Endothelial cell of umbilical vein (primary cell): ENCODE results near the gene TMEM82. TPM values are rescaled to one million over a fixed set of nuclear protein-coding genes. Genes with fewer than 3 reads are reported as not detected.

ENCODE experiments used
- BruUV-seq: library from RNA; stranded (reverse); fragments of 400-500 nt; replicated peaks from 2 replicates; lab custom pipeline; 2021; lab: Mats Ljungman, UMichigan
- CTCF ChIA-PET: fragments of 300-600, 350-600 bp; sonication (Branson Sonifier 250); formaldehyde crosslinking; loops from one replicate; lab custom pipeline; 2021; ENCODE audit warnings: antibody characterized with exemption, inconsistent platforms; lab: Charles Lee
- POLR2A ChIA-PET: fragments of 300-600, 350-600 bp; sonication (Branson Sonifier 250); formaldehyde crosslinking; loops from one replicate; lab custom pipeline; 2021; ENCODE audit warnings: antibody characterized with exemption, inconsistent platforms; lab: Charles Lee
- DNase-seq: peaks from one replicate; pipeline ENCODE4 v3.0.0-alpha.2; 2011; ENCODE audit warnings: low read depth, low spot score
- FAIRE-seq: peaks from 2 replicates; lab custom pipeline; 2011; peaks lifted over from hg19 to GRCh38; lab: Jason Lieb, UNC
- H2AFZ ChIP-seq: 2 replicates; pipeline ENCODE4 v1.6.0; 2012; ENCODE audit warnings: low read depth, low read length, control low read depth, inconsistent platforms
- H3K27ac ChIP-seq: 2 replicates; pipeline ENCODE4 v1.5.1; 2011; ENCODE audit warnings: low read depth, mild to moderate bottlenecking, control low read depth, low read length, moderate library complexity; ENCODE audit not compliant: insufficient read depth
- H3K27me3 ChIP-seq, 2 experiments: 2 replicates each; pipeline versions ENCODE4 v1.6.0 to v1.6.1; 2011; ENCODE audit warnings: low read length in 2 of 2, mixed read lengths in 1 of 2; ENCODE audit not compliant: control insufficient read depth in 2 of 2, insufficient read depth in 2 of 2
- H3K36me3 ChIP-seq, 2 experiments: 2 replicates in 1 of 2; 3 replicates in 1 of 2; pipeline ENCODE4 v1.5.1; 2011; ENCODE audit warnings: low read length in 2 of 2, mild to moderate bottlenecking in 1 of 2, moderate library complexity in 1 of 2; ENCODE audit not compliant: control insufficient read depth in 2 of 2, insufficient read depth in 2 of 2; ENCODE audit errors: extremely low read depth in 1 of 2
- H3K4me1 ChIP-seq: 3 replicates; pipeline ENCODE4 v1.5.1; 2011; ENCODE audit warnings: mild to moderate bottlenecking, low read length; ENCODE audit not compliant: control insufficient read depth, insufficient read depth; ENCODE audit errors: extremely low read depth
- H3K4me2 ChIP-seq: 2 replicates; pipeline ENCODE4 v1.6.1; 2011; ENCODE audit warnings: low read length, control low read depth, mixed read lengths; ENCODE audit not compliant: insufficient read depth
- H3K4me3 ChIP-seq, 3 experiments: fragments of 200-600 bp in 1 of 3; sonication (generic), shearing (Covaris generic) in 1 of 3; replicated peaks in 1 of 3; 2 replicates each; pipeline ENCODE4 v1.5.1; 2011 to 2016; ENCODE audit warnings: control low read depth in 3 of 3, low read length in 3 of 3, mild to moderate bottlenecking in 2 of 3, inconsistent platforms in 1 of 3, low read depth in 1 of 3, moderate library complexity in 1 of 3; ENCODE audit not compliant: insufficient read depth in 1 of 3
- H3K79me2 ChIP-seq: 2 replicates; pipeline ENCODE4 v1.6.0; 2012; ENCODE audit warnings: low read length, inconsistent platforms; ENCODE audit not compliant: control insufficient read depth, insufficient read depth
- H3K9ac ChIP-seq: replicated peaks from 2 replicates; pipeline ENCODE3; 2011; ENCODE audit warnings: low read length, control low read depth; ENCODE audit not compliant: insufficient read depth; ENCODE audit errors: extremely low read depth
- H3K9me1 ChIP-seq: replicated peaks from 3 replicates; pipeline ENCODE4 v1.6.0; 2011; ENCODE audit warnings: mild to moderate bottlenecking, low read length; ENCODE audit not compliant: control insufficient read depth, insufficient read depth; ENCODE audit errors: extremely low read depth
- H3K9me3 ChIP-seq: replicated peaks from 2 replicates; pipeline ENCODE4 v1.5.1; 2012; ENCODE audit warnings: low read length, inconsistent platforms; ENCODE audit not compliant: control insufficient read depth, insufficient read depth
- H4K20me1 ChIP-seq: replicated peaks from 2 replicates; pipeline ENCODE3; 2011; ENCODE audit warnings: mild to moderate bottlenecking, low read length; ENCODE audit not compliant: control insufficient read depth, insufficient read depth; ENCODE audit errors: extremely low read depth
- EZH2 ChIP-seq: IDR thresholded peaks from 2 replicates; pipeline ENCODE4 v1.6.1; 2012; ENCODE audit warnings: borderline replicate concordance, low read depth, mild to moderate bottlenecking, moderate library complexity, low read length, inconsistent platforms; ENCODE audit not compliant: severe bottlenecking
- FOS ChIP-seq: IDR thresholded peaks from 2 replicates; pipeline ENCODE4 v1.6.1; 2011; ENCODE audit warnings: mild to moderate bottlenecking, low read length, moderate library complexity, borderline replicate concordance; ENCODE audit not compliant: insufficient read depth
- GATA2 ChIP-seq: IDR thresholded peaks from 2 replicates; pipeline ENCODE4 v1.7.0; 2011; ENCODE audit warnings: low read depth, mild to moderate bottlenecking, moderate library complexity, mixed read lengths, low read length; ENCODE audit not compliant: insufficient read length, insufficient read depth
- JUN ChIP-seq: IDR thresholded peaks from 2 replicates; pipeline ENCODE4 v1.6.1; 2011; ENCODE audit warnings: borderline replicate concordance, low read depth; ENCODE audit not compliant: insufficient read length, insufficient read depth
- MYC ChIP-seq: IDR thresholded peaks from one replicate; pipeline ENCODE4 v1.6.1; 2011; ENCODE audit warnings: mild to moderate bottlenecking, low read depth, low read length
- POLR2A ChIP-seq: IDR thresholded peaks from 2 replicates; pipeline ENCODE4 v1.6.1; 2012; ENCODE audit warnings: low read depth, mild to moderate bottlenecking, control low read depth, low read length
- POLR2AphosphoS5 ChIP-seq: IDR thresholded peaks from 2 replicates; pipeline ENCODE4 v1.6.1; 2012; ENCODE audit warnings: low read depth, mild to moderate bottlenecking, control low read depth, low read length, moderate library complexity; ENCODE audit not compliant: insufficient read depth
- dilution Hi-C: fragments of 300-500 bp; cut with MboI; formaldehyde crosslinking; loops from one replicate; pipeline ENCODE4 v1.15.0; 2019; ENCODE audit warnings: low sequenced_read_pairs; ENCODE audit not compliant: extremely low pct_ligation_motif_present
- intact Hi-C: fragments of 100-400 bp; cut with micrococcal nuclease; formaldehyde crosslinking; loops from one replicate; pipeline ENCODE4 v1.10.0; 2022
- polyA plus RNA-seq, 4 experiments: library from polyadenylated mRNA; depleted of rRNA in 3 of 4; stranded (reverse) in 3 of 4; unstranded in 1 of 4; fragments of >200 nt; gene quantifications; 2 replicates each; pipeline versions ENCODE4 v1.2.1 to v1.2.3, GENCODE V29; 2011 to 2012; ENCODE audit warnings: missing spikeins in 1 of 4
- total RNA-seq: library from RNA; stranded (reverse); gene quantifications from 2 replicates; pipeline ENCODE4 v1.2.3, GENCODE V29; 2021
- TF ChIP-seq, protein P1 (sequence below), 2 donors: IDR thresholded peaks; 1 replicate in 1 of 2; 2 replicates in 1 of 2; pipeline ENCODE4 v1.5.1; 2011; ENCODE audit warnings: low read length in 2 of 2, mild to moderate bottlenecking in 2 of 2, moderate library complexity in 2 of 2, control low read depth in 1 of 2, inconsistent platforms in 1 of 2, low read depth in 1 of 2; ENCODE audit not compliant: insufficient read depth in 1 of 2; ENCODE audit errors: extremely low read depth in 1 of 2
- TF ChIP-seq, protein P2 (sequence below): IDR thresholded peaks from 2 replicates; pipeline ENCODE4 v1.6.1; 2011; ENCODE audit not compliant: insufficient read depth, insufficient read length

TMEM82 gene
- total and polyA plus RNA-seq, 2 donors (not counting 3 experiments of a cell fraction or from before 2014, with no cell fraction given), result not detected

DNA sequence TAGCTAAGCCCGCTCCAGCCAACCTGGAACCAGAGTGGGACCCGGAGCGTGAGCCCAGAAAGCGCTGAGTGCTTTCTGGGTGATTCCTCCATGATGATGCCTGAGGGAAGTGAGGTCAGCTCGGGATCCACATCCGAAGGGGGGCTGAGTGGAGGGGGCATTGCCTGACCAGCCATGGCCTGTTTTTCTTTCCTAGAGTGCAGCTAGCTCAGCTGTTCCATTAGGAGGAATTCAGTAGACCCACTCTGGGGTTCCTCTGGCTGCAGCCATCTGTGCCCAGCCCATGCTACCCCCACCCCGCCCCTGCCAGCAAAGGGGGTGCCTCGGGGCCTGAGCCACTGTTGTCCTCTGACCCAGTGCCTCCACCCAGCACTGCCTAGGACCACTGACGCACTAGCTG, 15.8 kb upstream of the TMEM82 start:
- Histone ChIP-seq H2AFZ (no peak overlapping the region), H3K9me3 (no peaks in the 10 kb centered on the region), H3K36me3 (peaks cover 9 to 63% of the 10 kb centered on the region in 2 experiments), H3K79me2 (no peaks in the 10 kb centered on the region), H3K4me3 (no peak overlapping the region), H3K4me2 (no peak overlapping the region), H3K9ac (no peak overlapping the region), H3K27me3 (no peaks in the 10 kb centered on the region), H3K27ac (no peak overlapping the region), H4K20me1 (no peaks in the 10 kb centered on the region), H3K9me1 (no peaks in the 10 kb centered on the region), H3K4me1 (no peaks in the 10 kb centered on the region)
- FAIRE-seq (no peak), DNase-seq (no peak)
- TF ChIP-seq GATA2 (no peak), POLR2A (no peak), JUN (no peak), EZH2 (no peak)
- no TSS peak for BruUV-seq
- POLR2A ChIA-PET, result no interaction called here
- CTCF ChIA-PET, result no interaction called here
- intact Hi-C loops, result no loop called here
- dilution Hi-C loops, result no loop called here

DNA sequence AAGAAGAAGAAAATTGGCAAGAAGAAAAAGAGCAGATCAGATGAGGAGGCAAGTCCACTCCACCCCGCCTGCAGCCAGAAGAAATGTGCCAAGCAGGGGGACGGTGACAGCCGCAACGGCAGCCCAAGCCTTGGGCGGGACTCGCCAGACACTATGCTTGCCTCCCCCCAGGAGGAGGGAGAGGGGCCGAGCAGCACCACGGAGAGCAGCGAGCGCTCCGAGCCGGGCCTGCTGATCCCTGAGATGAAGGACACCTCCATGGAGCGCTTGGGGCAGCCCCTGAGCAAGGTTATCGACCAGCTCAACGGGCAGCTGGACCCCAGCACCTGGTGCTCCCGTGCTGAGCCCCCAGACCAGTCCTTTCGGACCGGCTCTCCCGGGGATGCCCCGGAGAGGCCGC, 15.3 kb upstream of the TMEM82 start:
- H3K27me3 ChIP-seq, result no peaks in the 10 kb centered on the region
- H3K9me1 ChIP-seq, result no peaks in the 10 kb centered on the region
- CTCF ChIA-PET, result no interaction called here
- no peak overlapping the region for H3K4me2 ChIP-seq
- H3K9ac ChIP-seq, result no peak overlapping the region
- BruUV-seq, result TSS peak; percentile 47
- POLR2A ChIA-PET, result no interaction called here
- no peak for FAIRE-seq
- no peaks in the 10 kb centered on the region for H3K9me3 ChIP-seq
- dilution Hi-C loops (no loop called here), intact Hi-C loops (no loop called here)
- no peaks in the 10 kb centered on the region for H3K4me1 ChIP-seq
- TF ChIP-seq MYC, result no peak
- no peak for TF ChIP-seq POLR2A
- no peak for TF ChIP-seq EZH2
- no peak for TF ChIP-seq GATA2
- TF ChIP-seq, protein P1, sequence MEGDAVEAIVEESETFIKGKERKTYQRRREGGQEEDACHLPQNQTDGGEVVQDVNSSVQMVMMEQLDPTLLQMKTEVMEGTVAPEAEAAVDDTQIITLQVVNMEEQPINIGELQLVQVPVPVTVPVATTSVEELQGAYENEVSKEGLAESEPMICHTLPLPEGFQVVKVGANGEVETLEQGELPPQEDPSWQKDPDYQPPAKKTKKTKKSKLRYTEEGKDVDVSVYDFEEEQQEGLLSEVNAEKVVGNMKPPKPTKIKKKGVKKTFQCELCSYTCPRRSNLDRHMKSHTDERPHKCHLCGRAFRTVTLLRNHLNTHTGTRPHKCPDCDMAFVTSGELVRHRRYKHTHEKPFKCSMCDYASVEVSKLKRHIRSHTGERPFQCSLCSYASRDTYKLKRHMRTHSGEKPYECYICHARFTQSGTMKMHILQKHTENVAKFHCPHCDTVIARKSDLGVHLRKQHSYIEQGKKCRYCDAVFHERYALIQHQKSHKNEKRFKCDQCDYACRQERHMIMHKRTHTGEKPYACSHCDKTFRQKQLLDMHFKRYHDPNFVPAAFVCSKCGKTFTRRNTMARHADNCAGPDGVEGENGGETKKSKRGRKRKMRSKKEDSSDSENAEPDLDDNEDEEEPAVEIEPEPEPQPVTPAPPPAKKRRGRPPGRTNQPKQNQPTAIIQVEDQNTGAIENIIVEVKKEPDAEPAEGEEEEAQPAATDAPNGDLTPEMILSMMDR (IDR thresholded peaks at IDR 0.05; ENCODE audit: extremely low read depth in 1 of 2, insufficient read depth in 1 of 2, low read depth in 1 of 2, low read length in 2 of 2), result no peak
- TF ChIP-seq FOS, result no peak
- TF ChIP-seq, protein P2, sequence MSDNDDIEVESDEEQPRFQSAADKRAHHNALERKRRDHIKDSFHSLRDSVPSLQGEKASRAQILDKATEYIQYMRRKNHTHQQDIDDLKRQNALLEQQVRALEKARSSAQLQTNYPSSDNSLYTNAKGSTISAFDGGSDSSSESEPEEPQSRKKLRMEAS, result no peak
- no peak for TF ChIP-seq POLR2AphosphoS5
- no peak for TF ChIP-seq JUN
- H2AFZ ChIP-seq, result no peak overlapping the region
- H3K36me3 ChIP-seq, result peaks cover 9 to 65% of the 10 kb centered on the region in 2 experiments
- H3K27ac ChIP-seq, result no peak overlapping the region
- no peaks in the 10 kb centered on the region for H3K79me2 ChIP-seq
- H4K20me1 ChIP-seq, result no peaks in the 10 kb centered on the region
- no peak overlapping the region for H3K4me3 ChIP-seq
- no peak for DNase-seq
